ENCODE results near the gene KLHL28. TPM values are rescaled to one million over a fixed set of nuclear protein-coding genes. Genes with fewer than 3 reads are reported as not detected.

KLHL28 gene, protein sequence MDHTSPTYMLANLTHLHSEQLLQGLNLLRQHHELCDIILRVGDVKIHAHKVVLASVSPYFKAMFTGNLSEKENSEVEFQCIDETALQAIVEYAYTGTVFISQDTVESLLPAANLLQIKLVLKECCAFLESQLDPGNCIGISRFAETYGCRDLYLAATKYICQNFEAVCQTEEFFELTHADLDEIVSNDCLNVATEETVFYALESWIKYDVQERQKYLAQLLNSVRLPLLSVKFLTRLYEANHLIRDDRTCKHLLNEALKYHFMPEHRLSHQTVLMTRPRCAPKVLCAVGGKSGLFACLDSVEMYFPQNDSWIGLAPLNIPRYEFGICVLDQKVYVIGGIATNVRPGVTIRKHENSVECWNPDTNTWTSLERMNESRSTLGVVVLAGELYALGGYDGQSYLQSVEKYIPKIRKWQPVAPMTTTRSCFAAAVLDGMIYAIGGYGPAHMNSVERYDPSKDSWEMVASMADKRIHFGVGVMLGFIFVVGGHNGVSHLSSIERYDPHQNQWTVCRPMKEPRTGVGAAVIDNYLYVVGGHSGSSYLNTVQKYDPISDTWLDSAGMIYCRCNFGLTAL
- total RNA-seq: 14.2 and 16.2 TPM in 2 replicates
- polyA plus RNA-seq: 5.3 and 5.6 TPM in 2 replicates

DNA sequence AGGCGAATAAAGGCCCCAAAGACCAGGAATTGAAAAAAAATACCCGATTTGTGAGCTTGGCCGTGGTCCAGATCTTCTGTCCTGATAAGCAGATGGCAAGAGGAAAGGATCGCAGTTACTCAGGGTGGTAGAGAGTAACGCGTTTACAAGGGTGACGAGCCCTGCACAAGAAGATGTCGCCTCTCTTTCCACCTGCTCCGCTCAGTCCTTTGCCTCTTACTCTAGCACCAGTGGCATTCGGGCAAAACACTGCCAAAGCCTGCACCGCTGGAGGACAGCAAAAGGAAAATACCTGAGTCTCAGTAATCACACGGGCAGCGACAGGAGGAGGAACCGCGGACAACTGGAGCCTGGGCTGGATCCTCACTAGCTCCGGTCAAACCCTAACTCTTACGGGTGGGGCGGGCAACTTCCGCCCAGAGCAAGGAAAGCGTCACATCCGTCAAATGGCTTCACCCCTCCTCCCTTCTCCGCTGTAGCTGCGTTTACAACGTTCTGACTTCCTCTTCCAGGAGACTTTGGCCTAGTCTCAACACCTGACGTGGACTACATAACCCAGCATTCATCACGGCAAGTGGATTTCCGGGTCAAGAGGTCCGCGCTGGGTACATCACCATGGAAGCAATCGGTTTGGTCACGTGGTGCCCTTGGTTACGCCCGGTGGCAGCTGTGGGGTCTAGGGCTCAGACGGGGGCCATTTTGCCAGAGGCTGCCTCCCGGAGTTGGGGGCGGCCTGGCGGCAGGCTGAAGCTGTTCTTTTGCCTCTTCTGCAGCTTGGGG lies at the start of gene KLHL28, which contains the start of gene TOGARAM1:
Gene KLHL28, minus strand, starts transcription at position 394 of the 780 bp plus-strand sequence. CDS start 16,019 bp downstream, outside the sequence.
Gene TOGARAM1, plus strand, starts transcription at position 637 of the 780 bp plus-strand sequence. CDS start 232 bp downstream, outside the sequence.
- Histone ChIP-seq H3K4me1 (ENCODE audit: insufficient read depth) (peaks cover 35% of the 10 kb centered on the region), H3K27ac (peak within 1 kb of the TSS; percentile 93), H4K20me1 (ENCODE audit: insufficient read depth, poor library complexity, severe bottlenecking) (peaks cover 42% of the 10 kb centered on the region), H3K4me2 (peak within 1 kb of the TSS; percentile 91), H3K4me3 (peak within 1 kb of the TSS; percentile 47), H3K9me3 (ENCODE audit: low read depth) (no peaks in the 10 kb centered on the region), H3K9me2 (replicated peaks; ENCODE audit: insufficient read depth) (no peaks in the 10 kb centered on the region), H3K79me2 (peaks cover 87% of the 10 kb centered on the region), H3K27me3 (no peaks in the 10 kb centered on the region), H3K36me3 (replicated peaks; ENCODE audit: insufficient read depth, low read depth) (no peaks in the 10 kb centered on the region), H2AFZ (peak within 1 kb of the TSS; percentile 70)
- TF ChIP-seq EZH2 (IDR thresholded peaks at IDR 0.05; ENCODE audit: borderline replicate concordance): no peak
- no peak for TF ChIP-seq EZH2phosphoT487 (IDR thresholded peaks at IDR 0.05; ENCODE audit: low read depth, severe bottlenecking, unreplicated experiment)
- TF ChIP-seq, protein P1, sequence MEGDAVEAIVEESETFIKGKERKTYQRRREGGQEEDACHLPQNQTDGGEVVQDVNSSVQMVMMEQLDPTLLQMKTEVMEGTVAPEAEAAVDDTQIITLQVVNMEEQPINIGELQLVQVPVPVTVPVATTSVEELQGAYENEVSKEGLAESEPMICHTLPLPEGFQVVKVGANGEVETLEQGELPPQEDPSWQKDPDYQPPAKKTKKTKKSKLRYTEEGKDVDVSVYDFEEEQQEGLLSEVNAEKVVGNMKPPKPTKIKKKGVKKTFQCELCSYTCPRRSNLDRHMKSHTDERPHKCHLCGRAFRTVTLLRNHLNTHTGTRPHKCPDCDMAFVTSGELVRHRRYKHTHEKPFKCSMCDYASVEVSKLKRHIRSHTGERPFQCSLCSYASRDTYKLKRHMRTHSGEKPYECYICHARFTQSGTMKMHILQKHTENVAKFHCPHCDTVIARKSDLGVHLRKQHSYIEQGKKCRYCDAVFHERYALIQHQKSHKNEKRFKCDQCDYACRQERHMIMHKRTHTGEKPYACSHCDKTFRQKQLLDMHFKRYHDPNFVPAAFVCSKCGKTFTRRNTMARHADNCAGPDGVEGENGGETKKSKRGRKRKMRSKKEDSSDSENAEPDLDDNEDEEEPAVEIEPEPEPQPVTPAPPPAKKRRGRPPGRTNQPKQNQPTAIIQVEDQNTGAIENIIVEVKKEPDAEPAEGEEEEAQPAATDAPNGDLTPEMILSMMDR (IDR thresholded peaks at IDR 0.05; ENCODE audit: poor library complexity): no peak
- 1% methylated on average over 37 of the region's 37 CpGs for WGBS (ENCODE audit: low lambda C conversion rate, missing lambda C conversion rate)
- DNase-seq (ENCODE audit: low spot score): peak; percentile 98

DNA sequence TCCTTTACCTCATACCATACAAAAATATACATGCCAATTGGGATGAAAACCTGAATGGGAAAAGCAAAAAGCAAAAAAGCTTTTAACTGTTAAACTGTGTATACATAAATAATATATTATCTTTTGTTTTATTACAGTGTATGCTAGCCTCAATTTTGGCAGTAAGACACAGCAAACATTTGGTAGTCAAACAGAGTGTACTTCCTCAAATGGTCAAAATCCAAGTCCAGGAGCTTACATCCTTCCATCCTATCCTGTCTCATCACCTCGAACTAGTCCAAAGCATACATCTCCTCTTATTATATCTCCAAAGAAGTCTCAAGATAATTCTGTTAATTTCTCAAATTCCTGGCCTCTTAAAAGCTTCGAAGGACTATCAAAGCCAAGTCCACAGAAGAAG lies 42.2 kb upstream of the KLHL28 start:
- Histone ChIP-seq H3K36me3 (replicated peaks; ENCODE audit: insufficient read depth, low read depth) (no peaks in the 10 kb centered on the region), H3K4me2 (no peak overlapping the region)
- 94% methylated on average over 2 of the region's 2 CpGs for WGBS (ENCODE audit: low lambda C conversion rate, missing lambda C conversion rate)

DNA sequence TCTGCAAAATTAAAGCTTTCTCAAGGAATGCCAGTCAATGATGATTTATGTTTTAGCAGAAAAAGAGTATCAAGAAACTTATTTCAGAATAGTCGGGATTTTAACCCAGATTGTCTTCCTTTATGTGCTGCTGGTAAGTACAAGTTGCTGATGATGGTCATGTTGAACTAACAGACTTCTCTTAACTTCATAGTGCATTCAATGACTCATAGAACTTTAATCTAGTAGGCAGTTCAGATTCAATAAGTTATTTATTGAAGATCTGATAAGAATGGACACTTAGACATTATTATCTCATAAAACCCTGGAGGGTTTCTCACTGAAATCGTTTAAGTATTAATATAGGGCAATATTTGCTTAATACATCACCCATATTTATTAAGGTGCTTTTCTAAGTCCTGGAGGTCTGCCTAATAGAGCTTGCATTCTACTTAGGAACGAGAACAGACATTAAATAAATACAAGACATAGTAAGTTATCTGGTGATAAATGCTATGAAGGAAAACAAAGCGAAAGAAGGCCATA lies 34.1 kb upstream of the KLHL28 start:
- Histone ChIP-seq H3K9me2 (replicated peaks; ENCODE audit: insufficient read depth) (no peaks in the 10 kb centered on the region), H4K20me1 (ENCODE audit: insufficient read depth, poor library complexity, severe bottlenecking) (peaks cover 7% of the 10 kb centered on the region), H3K4me2 (no peak overlapping the region), H3K27ac (no peak overlapping the region), H3K4me1 (ENCODE audit: insufficient read depth) (no peaks in the 10 kb centered on the region), H3K36me3 (replicated peaks; ENCODE audit: insufficient read depth, low read depth) (no peaks in the 10 kb centered on the region), H2AFZ (no peak overlapping the region), H3K27me3 (no peaks in the 10 kb centered on the region), H3K4me3 (no peak overlapping the region), H3K9me3 (ENCODE audit: low read depth) (no peaks in the 10 kb centered on the region), H3K79me2 (peaks cover 32% of the 10 kb centered on the region)
- DNase-seq (ENCODE audit: low spot score): no peak
- WGBS (ENCODE audit: low lambda C conversion rate, missing lambda C conversion rate): 81% methylated on average over 4 of the region's 4 CpGs
- TF ChIP-seq EZH2 (IDR thresholded peaks at IDR 0.05; ENCODE audit: borderline replicate concordance) (no peak), EZH2phosphoT487 (IDR thresholded peaks at IDR 0.05; ENCODE audit: low read depth, severe bottlenecking, unreplicated experiment) (no peak)
- TF ChIP-seq, protein P1 (IDR thresholded peaks at IDR 0.05; ENCODE audit: poor library complexity): no peak

More for the DNA sequence above, 42.2 kb upstream of the KLHL28 start:
- Histone ChIP-seq H4K20me1 (ENCODE audit: insufficient read depth, poor library complexity, severe bottlenecking) (no peaks in the 10 kb centered on the region), H3K27ac (no peak overlapping the region), H3K4me3 (no peak overlapping the region), H3K9me3 (ENCODE audit: low read depth) (no peaks in the 10 kb centered on the region), H2AFZ (no peak overlapping the region), H3K9me2 (replicated peaks; ENCODE audit: insufficient read depth) (no peaks in the 10 kb centered on the region), H3K27me3 (no peaks in the 10 kb centered on the region), H3K79me2 (no peaks in the 10 kb centered on the region), H3K4me1 (ENCODE audit: insufficient read depth) (no peaks in the 10 kb centered on the region)
- TF ChIP-seq, protein P1 (IDR thresholded peaks at IDR 0.05; ENCODE audit: poor library complexity): no peak
- TF ChIP-seq EZH2phosphoT487 (IDR thresholded peaks at IDR 0.05; ENCODE audit: low read depth, severe bottlenecking, unreplicated experiment) (no peak), EZH2 (IDR thresholded peaks at IDR 0.05; ENCODE audit: borderline replicate concordance) (no peak)
- DNase-seq (ENCODE audit: low spot score): no peak

All from hepatocyte (in vitro differentiated cells).